NT2/D1 (cell line): ENCODE data around the gene MLPH.

Experiments
- SUZ12 ChIP-seq: IDR thresholded peaks from 2 replicates; pipeline ENCODE4 v1.6.1; 2011; ENCODE audit not compliant: insufficient read length, insufficient read depth; ENCODE audit errors: extremely low read depth
- YY1 ChIP-seq: IDR thresholded peaks from 2 replicates; pipeline ENCODE4 v1.6.1; 2011; ENCODE audit not compliant: insufficient read length, insufficient read depth
- ZNF274 ChIP-seq: IDR thresholded peaks from 2 replicates; pipeline ENCODE4 v1.6.1; 2011; ENCODE audit warnings: mild to moderate bottlenecking, low read depth, low read length

GRCh38 chr2:237480556-237480955 lies 6.5 kb upstream of the MLPH start:
- no peak for TF ChIP-seq ZNF274
- TF ChIP-seq YY1, result no peak
- no peak for TF ChIP-seq SUZ12
